B cell (primary cell): ENCODE measurements around the gene SKIC2. TPM values are rescaled to one million over a fixed set of nuclear protein-coding genes. Genes with fewer than 3 reads are reported as not detected.
"Not testable (repeated sequence)": the region's sequence is repeated elsewhere in the genome, so short reads cannot be mapped to it uniquely, and the experiment has no call there.

Source experiments
- ATAC-seq: fragments of 200-7000 bp; cut with Tn5 transposase; one replicate; pipeline ENCODE4 v1.10.0; 2021; ENCODE audit warnings: low read depth, mild to moderate bottlenecking, moderate number of reproducible peaks, moderate library complexity
- CTCF ChIA-PET: fragments of 350-600 bp; sonication (Branson Sonifier 250); formaldehyde crosslinking; loops from one replicate; lab custom pipeline; 2021; ENCODE audit warnings: antibody characterized with exemption, inconsistent platforms; lab: Charles Lee
- POLR2A ChIA-PET: fragments of 350-600 bp; sonication (Branson Sonifier 250); formaldehyde crosslinking; loops from one replicate; lab custom pipeline; 2021; ENCODE audit warnings: antibody characterized with exemption; lab: Charles Lee
- DNase-seq: peaks from one replicate; pipeline ENCODE4 v3.0.0; 2013
- H2AFZ ChIP-seq: 2 replicates; pipeline ENCODE4 v1.6.1; 2012; ENCODE audit warnings: mild to moderate bottlenecking, low read depth, low read length; ENCODE audit not compliant: insufficient read depth, poor library complexity, severe bottlenecking
- H3K27ac ChIP-seq, 2 donors: 1 replicate in 1 of 2; 2 replicates in 1 of 2; pipeline ENCODE4 v1.5.1; 2012 to 2013; ENCODE audit warnings: low read length in 2 of 2, mild to moderate bottlenecking in 2 of 2, moderate library complexity in 1 of 2
- H3K27me3 ChIP-seq, 4 experiments: fragments of 200-600 bp in 1 of 4; sonication (generic) in 1 of 4; replicated peaks in 1 of 4; 1 replicate in 2 of 4; 2 replicates in 2 of 4; pipeline versions ENCODE4 v1.6.1 to v1.7.0; 2013 to 2016; ENCODE audit warnings: low read length in 3 of 4, mild to moderate bottlenecking in 2 of 4, mixed read lengths in 1 of 4, moderate library complexity in 1 of 4; ENCODE audit not compliant: insufficient read depth in 4 of 4, control insufficient read depth in 3 of 4; ENCODE audit errors: control extremely low read depth in 1 of 4
- H3K36me3 ChIP-seq, 2 experiments: replicated peaks in 1 of 2; 1 replicate in 1 of 2; 2 replicates in 1 of 2; pipeline versions ENCODE4 v1.6.1 to v1.7.1; 2013; ENCODE audit warnings: low read length in 1 of 2; ENCODE audit not compliant: insufficient read depth in 2 of 2, control insufficient read depth in 1 of 2; ENCODE audit errors: control extremely low read depth in 1 of 2, extremely low read depth in 1 of 2
- H3K4me1 ChIP-seq, 2 donors: fragments of 200-600 bp in 1 of 2; sonication (generic) in 1 of 2; 1 replicate in 1 of 2; 2 replicates in 1 of 2; pipeline versions ENCODE4 v1.5.1 to v1.6.1; 2013 to 2017; ENCODE audit warnings: low read length in 2 of 2; ENCODE audit not compliant: control insufficient read depth in 2 of 2, insufficient read depth in 2 of 2
- H3K4me2 ChIP-seq: replicated peaks from 2 replicates; pipeline ENCODE3; 2012; ENCODE audit warnings: mild to moderate bottlenecking, low read depth, low read length; ENCODE audit not compliant: poor library complexity, severe bottlenecking
- H3K4me3 ChIP-seq, 5 experiments: fragments of 200-600 bp in 1 of 5; sonication (generic) in 1 of 5; 1 replicate in 3 of 5; 2 replicates in 2 of 5; pipeline versions ENCODE4 v1.5.1 to v1.7.0; 2011 to 2016; ENCODE audit warnings: low read length in 4 of 5, mild to moderate bottlenecking in 4 of 5, low read depth in 2 of 5, control low read depth in 1 of 5, moderate library complexity in 1 of 5; ENCODE audit not compliant: insufficient read depth in 1 of 5; ENCODE audit errors: control extremely low read depth in 1 of 5, extremely low read depth in 1 of 5
- H3K79me2 ChIP-seq: fragments of 200-600 bp; sonication (generic); one replicate; pipeline ENCODE4 v1.6.0; 2016; ENCODE audit warnings: low read length; ENCODE audit not compliant: control insufficient read depth, insufficient read depth
- H3K9ac ChIP-seq: fragments of 200-600 bp; sonication (generic); 2 replicates; pipeline ENCODE4 v1.6.1; 2017; ENCODE audit warnings: mild to moderate bottlenecking, low read length, moderate library complexity
- H3K9me3 ChIP-seq, 3 donors: one replicate each; pipeline versions ENCODE4 v1.6.1 to v1.7.1; 2013; ENCODE audit warnings: low read length in 2 of 3; ENCODE audit not compliant: control insufficient read depth in 2 of 3, insufficient read depth in 1 of 3; ENCODE audit errors: control extremely low read depth in 1 of 3
- H4K20me1 ChIP-seq: 2 replicates; pipeline ENCODE4 v1.6.0; 2012; ENCODE audit warnings: mild to moderate bottlenecking, low read length; ENCODE audit not compliant: insufficient read depth, control insufficient read depth, poor library complexity, severe bottlenecking
- H3K27ac Mint-ChIP-seq: one replicate; pipeline ENCODE4 v1.8.0; 2021; ENCODE audit warnings: mixed read lengths
- H3K27me3 Mint-ChIP-seq: one replicate; pipeline ENCODE4 v1.8.0; 2021; ENCODE audit warnings: mixed read lengths
- H3K4me1 Mint-ChIP-seq: one replicate; pipeline ENCODE4 v1.8.0; 2021; ENCODE audit warnings: mixed read lengths
- H3K4me3 Mint-ChIP-seq: one replicate; pipeline ENCODE4 v1.8.0; 2021; ENCODE audit warnings: mixed read lengths
- H3K9me3 Mint-ChIP-seq: one replicate; pipeline ENCODE4 v1.8.0; 2022; ENCODE audit warnings: mixed read lengths; ENCODE audit not compliant: insufficient read depth
- CTCF ChIP-seq: fragments of 200-600 bp; IDR thresholded peaks from one replicate; pipeline ENCODE4 v1.8.0; 2022; ENCODE audit warnings: antibody characterized with exemption, mild to moderate bottlenecking
- EZH2 ChIP-seq: IDR thresholded peaks from 2 replicates; pipeline ENCODE4 v1.6.1; 2012; ENCODE audit warnings: borderline replicate concordance, low read depth, mild to moderate bottlenecking, moderate library complexity, low read length; ENCODE audit not compliant: insufficient read depth, poor library complexity, severe bottlenecking
- WGBS: methylation state at CpG from one replicate; pipeline ENCODE4 v1.1.5; 2013; ENCODE audit warnings: missing lambda C conversion rate; ENCODE audit not compliant: insufficient coverage; 5-methylcytosine and 5-hydroxymethylcytosine counted together
- intact Hi-C: fragments of 100-400 bp; cut with micrococcal nuclease; formaldehyde crosslinking; loops from one replicate; pipeline ENCODE4 v1.10.0; 2022
- polyA plus RNA-seq: library from polyadenylated mRNA; depleted of rRNA; stranded (reverse); fragments of >200 nt; gene quantifications from 2 replicates; pipeline ENCODE4 v1.2.3, GENCODE V29; 2012
- total RNA-seq, 2 donors: library from RNA; stranded (reverse); fragments of 120-200 nt in 1 of 2; gene quantifications; 1 replicate in 1 of 2; 2 replicates in 1 of 2; pipeline versions ENCODE4 v1.2.3 to v1.2.4, GENCODE V29; 2013 to 2022

The SKIC2 gene
- total and polyA plus RNA-seq, 2 donors (not counting 1 experiment from before 2014, with no cell fraction given), result 93.1 to 119 TPM

- no peak overlapping the region for H3K4me3 ChIP-seq
- no peak overlapping the region for H3K27ac ChIP-seq
- H3K9me3 Mint-ChIP-seq, result no peaks in the 10 kb centered on the region
- H3K9ac ChIP-seq, result no peak overlapping the region
- peaks cover 10% of the 10 kb centered on the region for H3K79me2 ChIP-seq
- POLR2A ChIA-PET, result no interaction called here
- TF ChIP-seq EZH2, result no peak
- TF ChIP-seq CTCF, result no peak
- no peaks in the 10 kb centered on the region for H3K27me3 ChIP-seq
- H2AFZ ChIP-seq, result no peak overlapping the region
- H3K4me3 Mint-ChIP-seq, result no peak overlapping the region
- peaks cover 0 to 3% (median 0%) of the 10 kb centered on the region in 3 donors for H3K9me3 ChIP-seq
- H3K4me1 Mint-ChIP-seq, result no peaks in the 10 kb centered on the region
- WGBS, result 96% methylated on average over 3 of the region's 3 CpGs
- H3K27ac Mint-ChIP-seq, result no peak overlapping the region
- CTCF ChIA-PET, result interaction anchor here (0.8 kb wide), 1 partner anchor 14 kb away, joined by 3 read pairs; no protein-coding TSS in a partner anchor
- intact Hi-C loops, result loop anchor here (10.0 kb wide), 4 partner anchors 145 to 1915 kb away; partner anchors contain the start of genes CLIC1, HSD17B8, POLR1H and PPP1R11
- no peaks in the 10 kb centered on the region for H4K20me1 ChIP-seq
- peaks cover 3 to 12% of the 10 kb centered on the region in 2 experiments for H3K36me3 ChIP-seq
- no peak for ATAC-seq
- no peak overlapping the region for H3K4me2 ChIP-seq
- no peak for DNase-seq
- no peaks in the 10 kb centered on the region for H3K27me3 Mint-ChIP-seq
- no peaks in the 10 kb centered on the region for H3K4me1 ChIP-seq
These were observed 20.4 kb downstream of the SKIC2 start for GRCh38 chr6:31979238-31979898.

DNA sequence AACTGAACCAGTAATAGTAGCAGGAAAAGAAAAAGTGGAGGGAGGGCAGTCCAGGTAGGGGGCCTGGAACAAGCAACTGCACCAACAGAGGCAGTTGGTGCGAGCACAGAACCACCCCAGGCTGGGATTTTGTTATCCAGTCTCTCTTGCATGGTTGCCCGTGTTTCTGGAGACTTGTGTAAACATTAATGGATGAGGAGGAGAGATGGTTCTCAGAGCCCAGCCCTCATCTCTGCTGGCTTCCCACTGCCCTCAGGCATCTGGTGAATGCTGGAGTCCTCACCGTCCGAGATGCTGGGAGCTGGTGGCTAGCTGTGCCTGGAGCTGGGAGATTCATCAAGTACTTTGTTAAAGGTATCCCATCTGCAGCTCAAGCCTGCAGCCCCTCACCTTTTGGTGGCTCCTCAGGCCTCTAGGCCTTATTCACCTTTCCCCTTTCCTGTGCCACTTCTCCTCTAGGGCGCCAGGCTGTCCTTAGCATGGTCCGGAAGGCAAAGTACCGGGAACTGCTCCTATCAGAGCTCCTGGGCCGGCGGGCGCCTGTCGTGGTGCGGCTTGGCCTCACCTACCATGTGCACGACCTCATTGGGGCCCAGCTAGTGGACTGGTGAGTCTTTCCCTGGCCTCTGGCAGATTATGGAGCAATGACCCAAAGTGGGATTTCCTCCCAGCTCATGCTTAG, 21.4 kb downstream of the SKIC2 start:
- H3K27ac Mint-ChIP-seq, H3K79me2 ChIP-seq, H3K9ac ChIP-seq, H3K9me3 ChIP-seq, H4K20me1 ChIP-seq, POLR2A ChIA-PET, H3K4me1 Mint-ChIP-seq, H3K4me2 ChIP-seq, intact Hi-C loops, H3K4me3 Mint-ChIP-seq, H3K27ac ChIP-seq, H3K27me3 Mint-ChIP-seq, H3K27me3 ChIP-seq, H3K4me1 ChIP-seq, H2AFZ ChIP-seq, H3K9me3 Mint-ChIP-seq, ATAC-seq, DNase-seq, H3K4me3 ChIP-seq: not testable (repeated sequence)
- WGBS, result 96% methylated on average over 4 of the region's 13 CpGs
- CTCF ChIA-PET, result interaction anchor here (0.8 kb wide), 1 partner anchor 15 kb away, joined by 3 read pairs; no protein-coding TSS in a partner anchor
- peaks cover 3 to 12% of the 10 kb centered on the region in 2 experiments for H3K36me3 ChIP-seq

DNA sequence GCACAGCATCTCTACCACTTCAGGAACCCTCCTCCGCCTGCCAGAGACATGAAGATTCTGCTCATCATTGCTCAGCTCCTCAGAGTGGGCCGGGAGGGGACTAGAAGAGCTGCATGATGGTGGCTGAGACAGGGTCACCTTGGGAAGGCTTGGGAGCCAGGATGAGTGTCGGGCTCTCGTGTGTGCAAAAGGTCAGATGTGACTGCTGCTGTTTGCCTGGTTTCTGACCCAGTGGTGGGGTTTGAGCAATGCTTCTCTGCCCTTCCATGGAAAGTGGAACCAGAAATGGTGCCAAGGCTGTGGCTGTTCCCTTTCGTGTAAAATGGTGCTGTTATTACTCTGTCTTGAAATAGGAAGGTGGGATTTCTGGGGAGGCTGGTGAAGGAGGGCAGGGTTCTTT, 22.0 kb downstream of the SKIC2 start:
- ATAC-seq, POLR2A ChIA-PET, H4K20me1 ChIP-seq, H3K9ac ChIP-seq, H3K27ac ChIP-seq, H3K9me3 Mint-ChIP-seq, H3K27ac Mint-ChIP-seq, H3K4me1 ChIP-seq, H3K4me1 Mint-ChIP-seq, DNase-seq, H3K27me3 Mint-ChIP-seq, H2AFZ ChIP-seq, intact Hi-C loops, H3K79me2 ChIP-seq, CTCF ChIA-PET, H3K9me3 ChIP-seq, H3K27me3 ChIP-seq, H3K4me2 ChIP-seq, H3K4me3 ChIP-seq, H3K4me3 Mint-ChIP-seq: not testable (repeated sequence)
- peaks cover 3 to 12% of the 10 kb centered on the region in 2 experiments for H3K36me3 ChIP-seq
- WGBS, result no CpG with 5 or more reads among the region's 5 CpGs
